GM21825 (cell line): ENCODE results near the gene SLC4A1AP.

Experiments
- ATAC-seq: cut with Tn5 transposase; IDR thresholded peaks from one replicate; pipeline ENCODE4 v1.9.1; 2021; ENCODE audit warnings: mild to moderate bottlenecking, moderate library complexity; ENCODE audit not compliant: unreplicated experiment

The SLC4A1AP gene

DNA sequence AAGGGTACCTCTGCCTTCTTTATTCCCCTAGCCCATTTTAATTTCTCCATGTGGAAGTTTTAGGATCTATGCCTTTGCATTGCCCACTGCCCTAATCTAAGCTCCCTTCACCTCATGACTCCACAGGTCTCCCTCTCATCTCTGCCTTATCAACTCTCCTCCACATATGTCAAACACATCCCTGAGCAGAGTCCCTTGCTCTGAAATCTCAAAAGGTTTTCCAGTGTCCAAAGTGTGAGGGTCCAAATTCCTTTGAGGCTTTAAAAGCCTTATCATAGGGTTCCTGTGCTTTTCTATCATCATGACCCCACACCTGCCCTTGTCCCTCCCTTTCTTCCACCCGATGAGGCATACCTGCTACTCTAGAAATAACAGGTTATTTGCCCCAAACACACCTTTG, 38.6 kb downstream of the SLC4A1AP start:
- no peak for ATAC-seq

DNA sequence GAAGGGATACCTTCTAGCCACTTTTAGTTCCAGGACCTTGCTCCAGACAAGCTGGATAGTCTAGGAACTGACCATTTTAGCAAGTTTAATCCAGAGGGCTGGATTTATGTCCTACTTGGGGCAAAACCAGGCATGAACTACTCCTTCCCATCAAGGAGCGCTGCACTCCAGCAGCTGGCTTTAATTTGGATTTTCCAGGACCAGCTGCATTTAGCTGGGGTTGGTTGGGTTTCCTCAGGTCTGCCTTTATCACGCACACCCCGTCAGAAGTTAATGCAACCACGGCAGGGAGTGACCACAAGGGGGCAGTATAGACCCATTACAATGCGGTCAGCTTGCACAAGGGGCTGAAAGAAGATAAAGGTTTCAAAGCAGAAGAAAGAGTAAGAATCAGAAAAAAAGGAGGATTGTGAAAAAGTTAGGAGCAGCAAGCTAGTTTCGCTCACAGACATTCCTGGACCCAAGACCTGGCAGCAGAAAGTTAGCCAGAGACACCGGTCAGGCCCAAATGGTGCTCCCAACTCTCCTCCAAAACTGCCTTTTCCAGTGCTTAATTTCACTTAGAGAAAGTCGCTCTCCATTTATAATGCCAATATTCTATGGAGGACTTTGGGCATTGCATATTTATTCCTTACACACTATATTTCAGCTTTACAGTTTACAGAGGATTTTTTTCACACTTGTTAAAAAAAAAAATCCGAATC, 40.1 kb downstream of the SLC4A1AP start:
- no peak for ATAC-seq

DNA sequence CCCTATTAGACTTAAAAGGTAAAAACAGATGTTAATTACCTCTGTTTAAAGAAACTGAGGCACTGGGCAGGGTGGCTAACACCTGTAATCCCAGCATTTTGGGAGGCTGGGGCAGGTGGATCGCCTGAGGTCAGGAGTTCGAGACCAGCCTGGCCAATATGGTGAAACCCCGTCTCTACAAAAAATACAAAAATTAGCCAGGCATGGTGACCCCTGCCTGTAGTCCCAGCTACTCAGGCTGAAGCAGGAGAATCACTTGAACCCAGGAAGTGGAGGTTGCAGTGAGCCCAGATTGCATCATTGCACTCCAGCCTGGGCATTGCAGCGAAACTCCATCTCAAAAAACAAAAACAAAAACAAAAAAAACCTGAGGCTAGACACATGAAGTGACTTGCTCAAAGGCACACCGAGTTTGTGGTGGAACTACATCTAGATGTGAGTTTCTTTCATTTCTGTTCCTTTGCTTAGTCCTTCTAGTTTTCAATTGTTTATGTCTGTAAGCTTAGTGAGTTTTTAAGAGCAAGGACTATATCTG, 40.7 kb downstream of the SLC4A1AP start:
- ATAC-seq, result no peak

DNA sequence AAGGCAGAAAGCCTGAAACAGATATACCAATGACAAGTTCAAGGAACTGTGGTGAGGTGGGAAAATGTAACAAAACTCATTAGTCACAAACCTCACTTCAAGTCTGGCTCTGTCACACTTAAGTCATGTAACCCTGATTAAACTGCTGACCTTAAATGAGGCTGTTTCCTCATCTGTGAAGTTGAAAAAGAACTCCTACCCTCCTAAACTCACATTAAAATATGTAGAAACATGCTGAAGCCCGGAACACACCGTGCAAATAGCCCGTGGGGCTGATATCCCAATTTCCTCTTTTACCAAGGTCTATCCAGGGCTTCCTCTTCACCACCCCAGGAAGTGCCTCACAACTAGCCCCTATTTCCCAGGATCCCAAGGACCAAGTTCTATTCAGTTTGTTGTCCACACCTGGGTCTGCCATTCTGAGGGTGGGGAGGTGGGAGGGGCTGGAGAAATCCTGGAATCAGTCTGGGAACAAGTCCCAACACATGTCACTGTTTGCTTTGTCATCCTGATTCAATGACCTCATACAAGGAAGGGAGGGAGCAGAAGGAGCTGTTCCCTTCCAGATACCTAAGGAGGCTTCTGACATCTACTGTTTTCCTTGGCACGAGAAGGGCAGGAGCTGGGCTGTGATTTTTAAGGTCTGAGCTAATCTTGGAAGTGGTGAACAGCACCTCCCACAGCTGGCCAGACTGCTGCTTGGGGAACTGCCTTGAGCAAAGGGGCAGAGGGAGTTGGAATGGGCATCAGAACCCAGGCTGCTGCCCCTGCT, 42.3 kb downstream of the SLC4A1AP start:
- no peak for ATAC-seq

DNA sequence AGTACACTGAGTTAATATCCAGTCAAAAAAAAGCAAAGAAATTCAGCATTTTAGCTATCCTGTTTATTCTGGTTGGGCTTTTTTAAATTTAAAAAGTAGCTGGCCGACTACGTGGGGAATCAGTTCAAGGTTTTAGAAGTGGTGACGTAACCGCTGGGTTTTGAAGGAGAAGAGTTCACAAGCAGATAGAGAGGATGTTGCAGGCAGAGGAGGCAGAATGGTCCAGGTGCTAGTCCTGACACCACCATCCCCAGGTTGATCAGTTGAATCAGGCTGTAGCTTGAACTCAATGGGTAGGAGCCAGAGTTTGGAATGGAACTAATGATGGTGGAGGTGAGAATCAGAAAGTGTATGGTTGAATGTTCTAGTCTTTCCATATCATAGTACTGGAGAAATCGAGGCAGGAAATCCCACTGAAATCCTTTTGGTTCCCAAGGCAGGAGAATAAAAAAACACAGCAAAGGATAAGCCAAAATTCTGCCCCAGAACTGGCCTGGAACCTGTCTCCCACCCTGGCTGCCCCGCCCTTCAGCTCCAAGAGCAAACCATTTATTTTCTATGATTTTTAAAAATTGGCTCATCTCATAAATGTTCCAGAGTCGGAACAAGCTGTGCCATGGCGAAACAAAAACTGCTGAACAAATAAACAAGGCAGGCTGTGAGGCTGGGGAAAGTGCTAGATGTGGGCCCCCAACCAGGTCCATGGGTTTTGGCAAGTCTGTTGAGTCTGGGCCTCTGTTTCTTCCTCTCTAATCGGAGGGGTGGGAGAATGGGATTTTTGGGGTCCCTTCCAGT, 44.0 kb downstream of the SLC4A1AP start:
- ATAC-seq, result no peak

DNA sequence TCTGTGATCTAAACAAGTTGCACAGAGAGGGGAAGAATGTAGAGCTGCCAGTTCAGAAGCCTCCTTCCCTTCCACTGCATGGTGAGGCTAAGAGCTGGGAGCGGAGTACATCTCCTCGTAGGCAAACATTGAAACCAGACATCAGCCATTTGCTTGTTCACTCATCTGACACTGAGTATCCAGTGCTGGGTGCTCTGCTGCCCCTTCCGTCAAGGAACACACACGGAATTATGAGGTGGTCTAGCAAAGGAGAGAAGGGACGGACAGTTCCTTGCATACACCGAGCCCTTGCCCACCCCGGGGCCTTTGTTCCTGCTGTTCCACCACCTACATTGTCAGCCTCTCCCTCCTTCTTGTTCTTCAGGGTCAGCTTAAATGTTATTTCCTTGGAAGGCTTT, 44.6 kb downstream of the SLC4A1AP start:
- no peak for ATAC-seq

DNA sequence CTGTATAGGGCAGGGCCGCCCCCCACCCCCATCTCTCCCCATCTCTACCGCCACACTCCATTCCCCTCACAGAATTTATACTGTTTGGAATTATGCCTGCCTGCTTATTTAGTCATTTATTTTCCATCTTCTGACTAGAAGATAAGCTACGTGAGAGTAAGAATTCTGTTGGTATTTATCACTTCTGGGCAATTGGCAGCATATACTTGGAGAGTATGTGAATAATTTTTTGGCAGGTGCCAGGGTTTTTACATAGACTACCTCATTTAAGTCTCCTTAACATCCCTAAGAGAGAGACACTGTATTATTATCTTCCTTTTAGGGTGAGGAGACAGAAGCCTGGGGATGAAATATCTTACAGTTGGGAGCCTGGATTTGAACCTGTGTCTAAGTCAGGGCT, 45.0 kb downstream of the SLC4A1AP start:
- ATAC-seq, result no peak

DNA sequence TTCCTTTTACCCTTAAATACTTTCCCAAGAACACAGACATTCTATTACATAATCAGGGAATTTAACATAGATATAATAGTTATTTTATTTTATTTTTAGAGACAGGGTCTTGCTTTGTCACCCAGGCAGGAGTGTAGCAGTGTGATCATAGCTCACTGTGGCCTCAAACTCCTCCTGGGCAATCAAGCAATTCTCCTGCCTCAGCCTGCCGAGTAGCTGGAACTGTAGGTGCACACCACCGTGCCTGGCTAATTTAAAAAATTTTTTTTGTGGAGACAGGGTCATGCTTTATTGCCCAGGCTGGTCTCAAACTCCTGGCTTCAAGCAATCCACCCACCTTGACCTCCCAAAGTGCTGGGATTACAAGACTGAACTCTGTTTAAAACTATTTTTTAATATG, 45.6 kb downstream of the SLC4A1AP start:
- ATAC-seq, result no peak

DNA sequence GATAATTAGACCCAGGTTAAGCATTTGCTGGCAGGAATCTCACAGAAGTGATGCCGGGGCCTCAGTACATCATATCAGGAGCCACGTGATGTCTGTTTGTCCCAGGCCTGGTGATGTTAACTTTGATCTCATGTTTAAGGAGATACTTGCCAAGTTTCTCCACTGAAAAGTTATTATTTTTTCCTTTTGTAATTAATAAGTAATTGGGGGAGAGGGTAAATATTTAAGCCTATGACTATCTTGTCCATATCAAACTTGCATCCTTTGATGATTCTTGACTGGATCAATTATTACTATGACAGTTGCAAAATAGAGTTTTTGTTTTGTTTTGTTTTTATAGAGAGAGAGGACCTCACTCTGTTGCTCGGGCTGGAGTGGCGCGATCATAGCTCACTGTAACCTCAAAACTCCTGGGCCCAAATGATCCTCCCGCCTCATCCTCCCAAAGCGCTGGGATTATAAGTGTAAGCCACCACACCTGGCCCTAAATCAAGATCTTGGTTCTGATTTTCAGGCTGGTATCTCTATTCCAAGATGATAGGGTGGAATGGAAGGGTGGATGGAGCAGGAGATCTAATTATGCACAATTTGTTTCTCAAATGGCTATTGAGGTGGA, 46.4 kb downstream of the SLC4A1AP start:
- no peak for ATAC-seq

DNA sequence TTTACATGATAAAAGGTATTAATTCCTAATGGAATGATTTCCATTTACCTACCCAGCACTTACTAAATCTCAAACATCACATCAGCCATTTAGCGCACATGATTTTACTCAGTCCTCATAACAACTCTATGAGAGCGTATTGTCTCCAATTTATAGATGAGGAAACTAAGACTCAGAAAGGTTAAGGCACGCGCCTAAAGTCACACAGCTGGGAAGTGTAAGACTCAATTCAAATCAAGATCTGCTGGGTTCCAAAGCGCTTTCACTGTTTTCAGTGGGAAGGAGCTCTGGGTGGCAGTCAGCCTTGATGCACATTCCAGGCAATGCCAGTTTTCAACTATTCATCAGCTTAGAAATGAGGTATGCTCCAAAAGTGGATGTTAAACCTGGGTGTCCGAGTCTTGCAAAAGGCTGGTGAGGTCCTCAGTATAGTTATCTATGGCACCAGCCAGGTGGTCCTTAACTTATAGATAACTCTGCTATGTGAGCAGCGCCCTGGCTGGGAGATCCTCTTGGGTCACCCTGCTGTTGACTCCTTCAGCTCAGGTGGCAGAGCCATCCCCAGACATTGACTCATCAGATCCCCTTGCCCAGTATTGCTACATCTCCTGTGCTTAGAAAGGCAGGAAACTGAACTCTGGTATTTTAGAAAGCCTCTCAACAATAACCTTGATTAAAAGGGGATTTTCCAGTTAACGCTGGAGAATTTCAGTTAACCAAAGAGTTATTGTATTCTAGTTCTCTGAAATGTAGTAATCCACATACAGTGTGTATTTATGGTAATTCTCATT, 47.1 kb downstream of the SLC4A1AP start:
- no peak for ATAC-seq

DNA sequence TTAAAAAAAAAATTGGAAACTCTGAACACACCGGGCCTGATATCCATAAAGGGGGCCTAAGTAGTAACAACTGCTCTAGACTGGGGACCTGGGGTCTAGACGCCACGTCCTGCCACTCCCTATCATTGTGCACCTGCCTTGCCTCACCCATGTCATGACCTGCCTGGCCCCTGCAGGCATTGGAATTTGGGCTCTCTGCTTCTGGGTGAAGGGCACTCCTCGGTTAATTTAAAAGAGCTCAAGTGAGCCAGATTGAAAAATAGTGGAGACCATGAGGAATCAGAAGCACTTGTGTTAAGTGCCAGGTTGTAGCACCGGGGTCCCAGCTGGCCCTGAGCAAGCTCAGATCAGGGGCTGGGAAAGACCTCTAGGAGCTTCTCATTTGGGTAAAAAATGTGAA, 48.1 kb downstream of the SLC4A1AP start:
- ATAC-seq, result no peak

DNA sequence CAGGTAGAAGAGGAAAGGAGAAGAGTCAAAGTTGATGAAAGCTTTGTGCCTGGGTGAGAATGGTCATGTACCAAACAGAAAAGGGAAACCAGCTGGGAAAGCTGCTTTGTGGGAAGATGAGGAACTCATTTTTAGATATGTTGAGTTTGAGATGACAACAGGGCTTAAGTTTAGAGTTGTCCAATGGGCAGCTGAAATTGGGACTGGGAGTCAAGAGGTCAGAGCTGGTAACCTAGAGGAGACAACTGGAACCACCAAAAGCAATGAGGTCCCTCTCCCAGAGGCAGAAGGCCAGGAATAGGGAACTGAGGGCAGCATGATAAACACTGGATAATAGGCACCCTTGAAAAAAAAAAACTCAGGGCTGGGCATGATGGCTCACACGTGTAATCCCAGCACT, 48.8 kb downstream of the SLC4A1AP start:
- no peak for ATAC-seq

DNA sequence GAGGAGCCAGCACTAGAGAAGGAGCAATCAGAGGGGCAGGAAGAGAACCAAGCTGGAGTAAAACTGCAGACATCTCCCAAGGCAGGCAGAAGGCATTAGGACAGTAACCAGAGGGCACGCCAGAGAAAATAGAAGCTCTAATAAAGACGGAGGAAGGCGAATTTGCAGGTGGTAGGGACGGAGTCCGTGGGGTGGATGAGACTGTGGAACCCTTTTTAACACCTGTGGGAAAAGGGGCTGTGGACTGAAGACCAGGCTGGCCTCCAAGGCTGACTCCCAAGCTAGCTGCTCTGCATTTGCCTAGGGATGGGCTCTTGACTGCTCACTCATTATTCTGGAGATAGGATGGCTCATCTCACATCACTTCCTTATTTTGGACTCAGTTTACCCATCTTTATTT, 49.5 kb downstream of the SLC4A1AP start:
- ATAC-seq, result no peak

DNA sequence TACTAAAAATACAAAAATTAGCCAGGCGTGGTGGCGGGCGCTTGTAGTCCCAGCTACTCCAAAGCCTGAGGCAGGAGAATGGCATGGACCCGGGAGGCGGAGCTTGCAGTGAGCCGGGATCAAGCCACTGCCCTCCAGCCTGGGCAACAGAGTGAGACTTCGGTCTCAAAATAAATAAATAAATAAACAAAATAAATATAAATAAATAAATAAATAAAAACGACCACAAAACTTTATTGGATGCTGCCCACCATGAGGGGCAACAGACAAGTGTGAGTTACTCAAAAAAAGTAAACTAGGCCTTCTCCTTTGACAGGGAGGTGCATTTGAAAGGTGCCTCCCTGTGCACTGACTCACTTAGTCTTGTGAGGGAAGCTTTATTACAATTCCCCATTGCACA, 50.4 kb downstream of the SLC4A1AP start:
- no peak for ATAC-seq

DNA sequence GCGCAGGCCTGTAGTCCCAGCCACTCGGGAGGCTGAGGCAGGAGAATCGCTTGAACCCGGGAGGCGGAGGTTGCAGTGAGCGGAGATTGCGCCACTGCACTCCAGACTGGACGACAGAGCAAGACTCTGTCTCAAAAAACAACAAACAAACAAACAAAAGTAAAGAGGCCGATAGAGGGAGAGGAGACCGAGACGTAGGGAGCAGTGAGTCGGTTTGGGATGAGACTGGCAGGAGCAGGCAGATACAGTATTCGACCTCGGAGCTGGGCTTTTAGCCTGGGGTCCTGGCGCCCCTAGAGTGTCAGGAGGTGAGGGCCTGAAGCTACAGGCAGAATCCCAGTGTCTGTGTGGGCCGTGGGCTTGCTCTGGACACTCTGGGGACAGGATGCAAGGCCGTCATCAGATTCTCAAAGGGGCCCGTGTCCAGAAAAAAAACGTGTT, 51.2 kb downstream of the SLC4A1AP start:
- no peak for ATAC-seq

DNA sequence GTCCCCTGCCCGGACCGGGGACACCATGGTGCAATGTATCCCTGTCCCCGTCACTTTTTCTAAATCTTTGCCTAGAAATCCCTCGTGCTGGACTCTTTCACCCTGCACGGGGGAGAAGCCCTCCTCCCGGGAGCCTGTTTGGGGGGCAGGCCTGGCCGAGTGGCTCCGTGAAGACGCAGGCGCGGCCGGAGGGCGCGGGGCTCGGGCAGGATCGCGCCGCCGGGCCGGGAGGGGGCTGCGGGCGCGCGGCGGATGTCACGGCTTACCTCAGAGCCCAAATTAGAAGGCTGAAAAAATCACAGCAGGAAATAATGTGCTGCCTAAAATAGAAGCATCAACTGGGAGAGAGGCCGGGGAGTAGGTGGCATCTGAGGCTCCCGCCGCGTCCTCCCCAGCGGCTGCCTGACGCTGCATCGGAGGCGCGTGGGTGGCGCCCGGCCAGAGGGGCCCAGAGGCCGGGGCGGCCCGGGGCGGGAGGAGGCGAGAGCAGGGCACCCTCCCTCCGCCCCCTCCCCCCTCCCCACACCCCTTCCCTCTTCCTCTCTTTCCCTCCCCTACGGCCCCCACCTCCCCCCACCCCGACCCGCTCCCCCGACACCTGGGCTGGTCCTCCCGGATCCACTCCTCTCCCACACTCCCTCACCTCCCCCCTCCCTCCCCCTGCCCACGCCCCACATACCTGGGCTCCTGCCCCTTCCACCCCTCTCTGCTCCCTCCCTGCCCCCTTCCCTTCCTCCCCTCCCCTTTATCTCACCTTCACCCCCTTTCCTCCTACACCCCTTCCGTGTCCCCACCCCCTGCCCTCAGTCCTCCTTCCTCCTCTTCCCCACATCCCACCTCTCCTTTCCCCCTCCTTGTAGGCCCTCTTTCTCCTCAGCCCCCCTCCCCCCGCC, 51.9 kb downstream of the SLC4A1AP start:
- no peak for ATAC-seq

DNA sequence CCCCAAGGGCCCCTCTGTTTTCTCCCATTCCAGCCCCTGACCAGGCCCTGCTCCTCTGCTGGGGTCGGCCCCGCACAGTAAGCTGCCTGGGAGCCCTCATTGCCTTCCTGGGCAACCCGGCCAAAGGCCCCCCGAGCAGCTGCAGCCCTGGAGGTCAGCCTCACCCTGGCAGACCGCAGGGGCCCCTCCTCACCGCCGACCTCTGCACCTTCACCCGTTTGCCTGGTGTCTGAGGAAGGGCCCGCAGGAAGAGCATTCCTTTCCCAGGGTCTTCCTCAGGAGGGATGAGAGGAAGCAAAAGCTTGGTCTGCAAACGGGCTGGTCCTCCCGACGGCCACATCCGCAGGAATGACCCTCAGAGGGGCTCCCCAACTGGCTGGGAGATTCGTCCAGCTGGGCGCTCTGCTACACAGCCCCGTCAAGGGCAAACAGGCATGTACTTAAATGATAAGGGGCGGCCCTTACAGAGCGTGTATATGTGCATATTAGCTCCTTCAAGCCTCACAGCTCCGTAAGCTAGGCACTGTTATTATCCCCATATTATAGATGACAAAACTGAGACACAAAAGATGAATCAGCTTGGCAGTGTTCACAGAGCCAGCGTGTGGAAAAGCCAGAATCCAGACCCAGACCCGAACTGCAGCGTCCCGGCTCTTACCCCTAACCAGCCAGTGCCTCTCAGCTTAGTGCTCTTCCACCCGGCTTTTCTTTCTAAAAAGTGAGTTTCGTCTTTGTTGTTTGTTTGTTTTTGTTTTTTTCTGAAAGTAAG, 52.8 kb downstream of the SLC4A1AP start:
- ATAC-seq, result no peak

DNA sequence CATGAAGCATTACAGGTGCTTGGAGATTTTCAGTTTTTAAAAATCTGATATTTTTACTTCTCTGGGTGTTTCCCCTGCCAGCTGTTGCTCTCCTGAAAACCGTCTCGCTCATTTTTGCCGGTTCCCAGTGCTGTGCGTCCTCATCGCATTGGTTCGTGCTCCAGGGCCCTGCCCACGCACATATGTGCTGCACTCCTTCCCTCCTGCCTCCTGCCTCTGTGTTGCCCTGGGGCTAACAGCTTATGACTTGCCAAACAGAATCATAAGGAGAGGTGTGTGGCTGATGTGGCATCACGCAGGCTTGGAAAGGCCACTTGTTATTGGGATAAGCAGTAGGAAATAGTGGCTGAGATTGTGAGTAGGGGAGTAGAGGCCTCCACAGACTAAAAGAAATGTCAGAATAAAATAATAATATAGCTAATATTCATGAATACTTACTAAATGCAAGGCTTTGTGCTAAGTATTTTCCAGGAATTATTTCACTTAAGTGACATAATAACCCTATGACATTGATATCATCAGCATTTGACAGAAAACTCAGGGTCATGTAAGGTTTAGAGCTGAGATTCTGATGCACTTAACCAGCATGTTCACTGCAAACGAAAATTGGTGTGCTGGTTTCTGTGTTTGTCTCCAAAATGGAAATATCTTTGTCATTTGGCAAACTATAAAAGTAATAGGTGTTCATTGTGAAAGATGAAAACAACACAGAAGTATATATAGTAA, 53.5 kb downstream of the SLC4A1AP start:
- no peak for ATAC-seq
